DMS114 treated with DMSO at 0.1 percent for 48 hours (cell line): ENCODE results near the gene CNRIP1.
"Not testable (repeated sequence)": the region's sequence is repeated elsewhere in the genome, so short reads cannot be mapped to it uniquely, and the experiment has no call there.

Source experiments
- DNase-seq: peaks from one replicate; lab custom pipeline; 2025; ENCODE audit not compliant: unreplicated experiment; lab: John Stamatoyannopoulos, UW

CNRIP1 gene

GRCh38 chr2:68341062-68341329 lies 21.2 kb upstream of the CNRIP1 start:
- DNase-seq, result no peak

GRCh38 chr2:68340226-68341061 lies 20.7 kb upstream of the CNRIP1 start:
- no peak for DNase-seq

- DNase-seq, result no peak
These were observed 16.4 kb upstream of the CNRIP1 start for GRCh38 chr2:68336192-68336591.

GRCh38 chr2:68333931-68334330 lies 14.2 kb upstream of the CNRIP1 start:
- DNase-seq, result no peak

GRCh38 chr2:68333009-68333408 lies 13.3 kb upstream of the CNRIP1 start:
- DNase-seq, result no peak

DNA sequence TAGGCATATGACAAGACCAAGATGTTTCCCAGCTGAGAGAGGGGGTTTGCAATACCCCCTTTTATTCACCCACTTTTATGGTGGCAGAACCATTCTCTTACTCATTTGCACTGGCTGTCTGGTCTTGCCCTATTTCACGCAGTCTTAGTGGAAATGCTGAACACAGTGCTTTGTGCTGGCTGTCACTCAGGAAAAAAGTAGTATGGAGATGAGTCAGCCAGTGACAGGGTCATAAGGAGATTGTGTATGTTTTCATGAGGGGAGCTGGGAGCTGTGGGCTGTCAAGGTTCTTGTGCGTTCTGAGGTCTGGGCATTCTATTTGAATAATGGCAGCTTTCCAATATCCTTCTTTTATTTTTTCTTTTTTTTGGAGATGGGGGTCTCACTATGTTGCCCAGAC lies 10.9 kb upstream of the CNRIP1 start:
- no peak for DNase-seq

GRCh38 chr2:68328901-68329300 lies 9.2 kb upstream of the CNRIP1 start:
- DNase-seq, result no peak

GRCh38 chr2:68325056-68325455 lies 5.3 kb upstream of the CNRIP1 start:
- no peak for DNase-seq

- no peak for DNase-seq
These were observed 431 bp upstream of the CNRIP1 start for GRCh38 chr2:68320118-68320641.

DNA sequence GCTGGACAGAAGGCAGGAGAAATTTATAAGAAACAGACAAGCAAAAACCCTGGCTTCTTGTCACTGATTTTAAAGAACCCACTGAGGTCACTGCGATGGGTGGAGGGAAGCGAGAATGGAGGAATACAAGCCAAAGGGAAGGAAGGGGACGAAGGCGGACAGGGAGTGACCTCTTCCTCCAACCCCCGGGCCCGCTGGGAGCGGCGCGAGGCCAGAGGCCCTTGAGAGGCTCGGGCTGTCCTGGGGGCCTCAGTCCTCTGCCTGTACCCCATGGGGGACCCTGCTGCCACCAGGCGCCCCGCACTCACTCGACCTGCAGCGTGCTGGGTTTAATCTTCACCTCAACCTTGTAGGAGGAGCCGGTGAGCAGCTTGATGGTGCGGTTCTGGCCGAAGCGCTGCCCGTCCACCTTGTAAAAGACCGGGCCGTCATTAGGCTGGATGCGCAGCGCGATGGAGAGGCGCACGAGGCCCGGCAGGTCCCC lies 793 bp downstream of the CNRIP1 start:
- no peak for DNase-seq

GRCh38 chr2:68317971-68318913 lies 1.5 kb downstream of the CNRIP1 start:
- DNase-seq, result peak; percentile 14

DNA sequence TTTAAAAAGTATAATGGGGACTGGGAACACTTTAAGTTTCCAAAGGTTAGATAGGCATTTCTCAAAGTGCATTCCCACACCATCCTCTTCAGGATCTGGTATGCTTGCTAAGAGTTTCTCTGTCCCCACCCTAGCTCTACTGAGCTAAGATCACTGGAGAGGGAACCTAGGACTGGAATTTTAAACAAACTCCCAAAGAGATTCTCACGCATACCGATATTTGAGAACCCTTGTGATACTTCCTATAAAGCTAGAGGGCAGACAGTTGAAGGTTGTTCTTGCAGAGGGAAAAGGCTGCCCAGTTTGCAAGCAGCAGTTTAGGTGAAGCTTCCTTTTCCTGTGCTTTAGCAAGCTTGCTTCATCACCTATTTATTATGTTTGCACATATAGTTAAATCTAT lies 3.6 kb downstream of the CNRIP1 start:
- no peak for DNase-seq

- DNase-seq, result no peak
These were observed 8.7 kb downstream of the CNRIP1 start for GRCh38 chr2:68311033-68311432.

DNA sequence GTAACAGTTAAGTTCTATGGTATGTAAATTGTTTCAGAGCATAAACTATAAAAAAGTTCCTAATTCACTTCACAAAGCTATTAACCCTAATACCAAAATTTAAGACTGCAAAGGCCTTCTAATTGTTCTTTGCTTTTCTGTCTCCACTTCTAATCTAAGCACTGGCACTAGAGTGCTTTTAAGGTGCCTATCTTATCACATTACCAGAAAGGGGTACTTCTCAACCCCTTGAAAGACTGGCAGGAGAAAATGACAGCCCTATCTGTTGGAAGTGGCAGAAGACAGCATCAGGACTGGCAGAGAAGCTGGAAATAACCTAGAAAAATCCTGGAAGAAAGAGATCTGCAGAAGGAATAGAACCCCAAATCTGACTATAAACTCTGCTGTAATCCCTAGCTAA lies 10.3 kb downstream of the CNRIP1 start:
- no peak for DNase-seq

DNA sequence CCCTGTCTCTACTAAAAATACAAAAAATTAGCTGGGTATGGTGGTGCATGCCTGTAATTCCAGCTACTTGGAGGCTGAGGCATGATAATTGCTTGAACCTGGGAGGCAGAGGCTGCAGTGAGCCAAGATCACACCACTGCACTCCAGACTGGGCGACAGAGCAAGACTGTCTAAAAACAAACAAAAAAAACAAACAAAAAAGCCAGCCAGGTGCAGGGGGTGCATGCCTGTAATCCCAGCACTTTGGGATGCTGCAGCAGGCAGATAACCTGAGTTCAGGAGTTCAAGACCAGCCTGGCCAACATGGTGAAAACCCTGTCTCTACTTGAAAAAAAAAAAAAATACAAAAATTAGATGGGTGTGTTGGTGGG lies 15.9 kb downstream of the CNRIP1 start:
- DNase-seq, result not testable (repeated sequence)

- DNase-seq, result no peak
These were observed 16.5 kb downstream of the CNRIP1 start for GRCh38 chr2:68303033-68303901.

- DNase-seq, result no peak
These were observed 17.4 kb downstream of the CNRIP1 start for GRCh38 chr2:68302281-68302875.

- DNase-seq, result no peak
These were observed 24.2 kb downstream of the CNRIP1 start for GRCh38 chr2:68295516-68295915.

DNA sequence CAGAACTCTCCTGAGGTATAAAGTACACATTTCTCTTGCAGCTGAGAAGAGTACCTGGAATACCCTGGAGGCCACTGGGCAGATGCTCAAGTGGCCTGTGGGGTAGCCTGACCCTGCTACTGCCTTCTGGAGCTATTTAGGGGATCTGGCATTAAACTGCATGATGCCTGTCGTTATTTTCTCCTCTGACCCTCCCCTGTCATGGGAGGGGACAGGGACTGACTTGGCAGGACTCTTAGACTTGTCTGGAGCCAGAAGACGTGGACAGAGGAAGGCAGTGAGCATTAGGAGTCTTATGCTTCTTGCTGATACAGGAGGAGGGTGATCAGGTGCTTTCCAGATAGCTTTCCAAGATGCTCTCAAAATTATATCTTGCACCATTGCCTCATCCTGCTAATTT lies 24.8 kb downstream of the CNRIP1 start:
- DNase-seq, result no peak

DNA sequence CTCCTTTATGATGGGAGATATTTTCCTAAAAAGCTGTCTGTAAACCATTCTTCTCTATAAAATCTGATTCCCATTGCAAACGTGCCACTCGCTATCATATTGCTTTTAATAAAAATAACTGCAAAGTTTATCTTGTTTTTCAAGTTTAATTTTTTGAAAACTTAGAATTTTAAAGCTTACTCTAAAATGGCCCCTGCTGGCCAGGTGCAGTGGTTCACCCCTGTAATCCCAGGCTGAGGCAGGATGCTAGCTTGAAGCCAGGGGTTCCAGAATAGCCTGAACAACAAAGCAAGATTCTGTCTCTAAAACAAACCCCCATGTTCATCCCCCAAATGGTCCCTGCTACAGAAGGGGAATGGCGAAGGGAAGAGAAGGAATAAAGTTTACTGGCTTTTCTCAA lies 25.6 kb downstream of the CNRIP1 start:
- DNase-seq, result no peak

DNA sequence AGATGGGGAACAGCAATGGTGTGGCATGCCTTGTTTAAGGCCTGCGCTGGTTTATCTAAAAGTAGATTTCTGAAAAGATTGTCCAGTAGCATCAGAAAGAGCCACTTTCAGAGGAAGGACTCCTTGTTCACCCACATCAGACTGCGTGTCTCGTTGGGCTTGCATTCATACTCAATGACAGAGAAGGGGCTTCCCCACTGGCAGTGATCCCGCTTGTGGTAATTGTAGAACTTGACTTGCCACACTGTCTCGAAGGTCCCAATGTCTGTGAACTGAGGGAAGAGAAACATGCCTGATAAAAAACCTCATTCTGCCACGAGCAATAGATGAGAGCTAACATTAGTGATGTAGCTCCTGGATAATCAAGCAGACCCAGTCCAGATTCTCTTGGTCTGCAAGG lies 26.0 kb downstream of the CNRIP1 start:
- no peak for DNase-seq
